Retina (tissue), 1 donor: ENCODE measurements around the gene C22orf15.
"Not testable (repeated sequence)": the region's sequence is repeated elsewhere in the genome, so short reads cannot be mapped to it uniquely, and the experiment has no call there.

Experiments used
- DNase-seq: peaks from one replicate; pipeline ENCODE4 v3.0.0-alpha.2; 2016

The C22orf15 gene, protein sequence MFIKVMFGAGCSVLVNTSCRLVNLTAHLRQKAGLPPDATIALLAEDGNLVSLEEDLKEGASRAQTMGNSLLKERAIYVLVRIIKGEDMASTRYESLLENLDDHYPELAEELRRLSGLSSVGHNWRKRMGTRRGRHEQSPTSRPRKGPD

GRCh38 chr22:23762842-23763578, at the start of gene C22orf15:
TSS of gene C22orf15 (plus strand) at chr22:23762990. CDS start at chr22:23763307, 317 bp downstream.
- DNase-seq, result peak; percentile 42

GRCh38 chr22:23713696-23714595, 48.8 kb upstream of the C22orf15 start:
- DNase-seq, result no peak

DNA sequence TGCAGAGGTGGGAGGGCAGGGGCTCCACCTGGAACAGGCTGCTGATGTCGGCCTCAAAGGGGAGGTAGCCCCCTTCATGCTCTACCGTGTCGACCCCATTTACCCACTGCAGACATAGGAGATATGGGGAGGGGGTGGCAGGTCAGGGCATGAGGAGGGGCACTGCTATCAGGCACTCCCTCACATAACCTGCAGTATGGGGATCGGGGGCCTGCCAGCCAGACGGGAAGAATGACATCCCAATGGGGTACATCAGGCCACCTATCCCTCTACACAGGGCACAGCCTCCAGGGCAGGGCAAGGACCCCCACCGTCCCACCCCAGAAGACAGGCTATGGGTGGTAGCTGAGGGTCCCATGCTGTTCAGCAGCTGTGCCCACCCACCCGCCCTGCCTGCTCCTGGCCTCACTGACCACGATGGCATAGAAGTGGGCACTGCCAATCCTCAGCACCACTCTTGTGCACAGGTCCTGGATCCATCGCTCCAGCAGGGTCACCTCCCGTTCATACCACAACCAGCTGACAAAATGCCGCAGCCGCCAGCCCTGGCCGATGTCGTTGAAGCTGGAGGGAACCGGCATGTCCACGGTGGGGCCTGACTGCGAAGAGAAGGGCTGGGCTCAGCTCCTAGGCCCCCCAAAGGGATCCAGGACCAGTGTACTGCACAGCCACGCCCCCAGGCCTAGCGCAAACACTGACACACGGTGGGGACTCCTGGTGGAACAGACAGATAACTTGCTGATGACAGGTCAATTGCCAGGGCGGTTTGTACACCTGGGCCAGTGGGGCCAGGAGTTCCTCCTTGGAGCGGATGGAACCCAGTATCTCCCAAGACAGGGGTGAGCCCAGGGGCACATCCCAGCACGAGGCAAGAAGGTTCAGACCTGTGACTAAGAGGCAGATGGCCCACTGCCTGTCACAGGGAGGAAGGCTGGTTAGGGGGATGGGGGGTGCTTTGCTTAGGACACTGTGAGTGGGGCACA, 47.9 kb upstream of the C22orf15 start:
- no peak for DNase-seq

GRCh38 chr22:23715806-23716375, 46.9 kb upstream of the C22orf15 start:
- DNase-seq, result no peak

DNA sequence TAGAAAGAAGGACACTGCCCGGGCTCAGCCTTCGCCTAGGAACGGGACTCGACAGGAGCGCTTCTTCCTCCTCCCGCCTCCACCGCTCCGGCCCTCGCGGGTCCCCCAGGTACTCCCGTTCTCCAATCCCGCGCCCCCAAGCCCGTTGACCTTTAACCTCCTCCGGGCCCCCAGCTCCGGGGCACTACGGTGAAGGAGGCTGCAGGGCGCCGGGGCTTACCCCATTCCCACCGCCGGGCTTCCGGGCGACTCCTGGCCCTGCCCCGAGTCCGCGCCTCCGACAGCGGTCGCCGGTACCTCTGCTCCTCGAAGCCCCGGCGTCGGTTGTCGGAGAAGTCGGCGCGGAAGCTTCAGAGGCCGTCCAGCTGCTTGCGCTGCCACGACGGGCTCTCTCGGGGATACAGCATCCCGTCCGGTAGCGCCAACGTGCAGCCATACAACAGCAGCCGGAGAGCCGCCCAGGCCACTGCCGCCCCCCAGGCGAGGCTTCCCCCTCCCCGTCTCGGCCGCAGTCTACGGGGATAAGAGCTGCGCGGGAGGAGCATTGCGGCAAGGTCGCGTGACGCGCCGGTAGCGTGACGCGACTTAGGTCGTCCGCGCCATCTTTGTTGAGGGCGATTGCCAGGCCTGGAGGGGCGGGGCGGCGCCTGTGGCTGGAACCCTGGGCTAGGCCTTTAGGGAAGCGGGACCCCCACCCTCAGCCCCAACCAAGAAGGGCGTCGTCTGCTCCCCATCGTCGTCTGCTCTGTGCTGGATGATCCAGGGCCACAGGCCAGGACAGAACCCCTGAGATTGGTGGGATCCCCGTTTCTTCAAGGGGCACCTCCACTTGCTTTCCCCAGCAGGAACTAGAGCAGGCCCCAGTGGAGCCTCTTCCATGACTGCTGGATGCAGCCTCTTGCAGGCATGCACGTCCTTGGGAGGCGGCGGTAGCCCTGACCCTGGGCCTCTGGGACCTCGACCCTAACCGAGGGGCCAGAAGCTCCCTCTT, 45.7 kb upstream of the C22orf15 start:
- peak; percentile 96 for DNase-seq

GRCh38 chr22:23718371-23719165, 44.2 kb upstream of the C22orf15 start:
- no peak for DNase-seq

- DNase-seq, result no peak
Observed at GRCh38 chr22:23720855-23721254, 41.9 kb upstream of the C22orf15 start.

DNA sequence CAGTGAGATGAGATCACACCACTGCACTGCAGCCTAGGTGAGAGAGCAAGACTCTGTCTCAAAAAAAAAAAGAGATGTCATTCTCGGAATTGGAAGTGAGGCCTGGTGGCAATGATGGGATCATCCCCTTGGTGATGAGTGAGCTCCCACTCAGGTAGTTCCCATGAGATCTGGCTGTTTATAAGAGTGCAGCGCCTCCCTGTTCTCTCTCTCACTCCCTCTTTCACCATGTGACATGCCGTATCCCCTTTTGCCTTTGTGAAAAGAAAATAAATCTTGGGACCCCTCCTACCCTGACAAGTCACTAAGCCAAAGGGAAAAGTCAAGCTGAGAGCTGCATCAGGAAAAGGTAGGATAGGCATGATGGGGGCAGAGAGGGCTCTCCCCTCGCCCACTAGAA, 40.6 kb upstream of the C22orf15 start:
- DNase-seq, result no peak

DNA sequence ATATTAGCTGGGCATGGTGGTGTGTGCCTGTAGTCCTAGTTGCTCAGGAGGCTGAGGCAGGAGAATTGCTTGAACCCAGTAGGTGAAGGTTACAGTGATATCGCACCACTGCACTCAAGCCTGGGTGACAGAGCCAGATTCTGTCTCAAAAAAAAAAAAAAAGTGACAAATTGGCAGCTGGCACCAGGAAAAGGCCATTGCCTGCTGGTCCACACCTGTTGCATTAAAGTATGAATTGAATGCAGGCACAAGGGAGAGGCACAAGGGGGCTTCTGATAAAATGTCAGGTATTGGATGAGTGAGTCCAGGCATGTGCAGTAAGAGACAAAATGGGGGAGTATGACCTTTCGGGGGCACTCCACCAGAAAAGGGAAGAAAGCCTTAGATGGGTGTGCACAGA, 40.1 kb upstream of the C22orf15 start:
- DNase-seq, result no peak

- not testable (repeated sequence) for DNase-seq
Observed at GRCh38 chr22:23728108-23728507, 34.7 kb upstream of the C22orf15 start.

- DNase-seq, result no peak
Observed at GRCh38 chr22:23737696-23738095, 25.1 kb upstream of the C22orf15 start.

- DNase-seq, result no peak
Observed at GRCh38 chr22:23742505-23743264, 20.1 kb upstream of the C22orf15 start.

DNA sequence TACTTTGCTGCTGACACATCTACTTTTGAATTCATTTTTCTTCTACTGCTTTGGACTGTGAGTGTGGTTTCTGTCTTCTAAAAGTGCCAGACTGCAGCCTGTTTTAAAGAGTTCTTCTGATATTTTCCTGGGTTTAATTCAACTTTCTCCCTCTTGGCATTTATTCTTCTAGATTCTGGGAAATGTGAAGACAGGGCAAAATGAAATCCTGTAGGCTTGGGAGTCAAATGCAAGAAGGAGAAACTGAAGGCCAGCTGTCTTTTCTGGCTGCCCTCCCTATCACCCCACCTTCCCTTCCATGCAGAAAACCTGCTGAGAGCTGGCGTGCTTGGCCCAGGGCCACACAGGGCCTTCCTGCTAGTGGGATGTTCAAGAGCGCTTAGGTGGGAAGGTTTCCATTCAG, 19.5 kb upstream of the C22orf15 start:
- no peak for DNase-seq

DNA sequence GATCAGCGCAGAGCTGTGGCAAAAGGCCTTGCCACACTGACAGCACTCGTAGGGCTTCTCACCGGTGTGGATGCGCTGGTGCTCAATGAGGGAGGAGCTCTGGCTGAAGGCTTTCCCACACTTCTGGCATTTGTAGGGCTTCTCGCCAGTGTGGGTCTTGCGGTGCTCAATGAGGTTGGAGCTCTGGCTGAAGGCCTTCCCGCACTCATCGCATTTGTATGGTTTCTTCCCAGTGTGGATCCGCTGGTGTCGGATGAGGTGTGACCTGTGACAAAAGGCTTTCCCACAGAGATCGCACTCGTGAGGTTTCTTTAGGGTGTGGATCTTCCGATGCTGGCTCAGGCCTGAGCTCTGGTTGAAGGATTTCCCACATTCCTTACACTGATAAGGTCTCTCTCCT, 18.8 kb upstream of the C22orf15 start:
- DNase-seq, result no peak

- no peak for DNase-seq
Observed at GRCh38 chr22:23744485-23744884, 18.3 kb upstream of the C22orf15 start.

- no peak for DNase-seq
Observed at GRCh38 chr22:23745791-23746190, 17.0 kb upstream of the C22orf15 start.

GRCh38 chr22:23749841-23750301, 12.9 kb upstream of the C22orf15 start:
- DNase-seq, result no peak

DNA sequence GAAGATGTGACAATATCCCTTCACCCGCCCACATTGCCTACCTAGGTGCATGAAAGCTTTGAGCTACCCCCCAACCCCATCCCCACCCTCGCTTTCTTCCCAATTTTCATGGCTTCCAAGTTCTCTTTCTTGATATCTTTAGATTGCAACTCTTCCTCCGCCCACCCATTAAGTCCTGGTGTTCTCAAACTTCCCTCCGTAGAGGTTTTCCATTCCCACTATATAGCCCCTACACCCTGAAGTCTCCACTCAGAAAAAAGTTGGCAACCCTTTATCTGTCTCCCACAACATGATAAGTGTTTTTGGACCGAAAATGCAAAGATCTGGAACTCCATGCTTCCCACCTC, 12.4 kb upstream of the C22orf15 start:
- no peak for DNase-seq
